ENCODE measurements around the gene EFNA2. TPM values are rescaled to one million over a fixed set of nuclear protein-coding genes. Genes with fewer than 3 reads are reported as not detected.
A peak's percentile ranks its signal among the peaks of the same experiment; 100 is the strongest.

Gene EFNA2
- total and polyA plus RNA-seq, 2 experiments from 2014 or later, result 2.7 to 10.3 TPM

GRCh38 chr19:1261798-1262622, 23.7 kb upstream of the EFNA2 start:
- peak overlapping the region; percentile 94 for H3K27ac Mint-ChIP-seq
- peaks cover 60% of the 10 kb centered on the region for H3K4me1 Mint-ChIP-seq
- Histone ChIP-seq H3F3A (replicated peaks; ENCODE audit: low read depth) (peaks cover 60% of the 10 kb centered on the region), H2AFZ (no peak overlapping the region), H3K4me2 (peak overlapping the region; percentile 100), H3K36me3 (ENCODE audit: insufficient read depth) (no peaks in the 10 kb centered on the region), H3K79me2 (replicated peaks; ENCODE audit: insufficient read depth) (peaks cover 14% of the 10 kb centered on the region), H3K9me2 (ENCODE audit: insufficient read depth) (no peaks in the 10 kb centered on the region), H3K27ac (ENCODE audit: low read depth) (peak overlapping the region; percentile 92; the same call in 1 of the 2 replicates), H3K4me3 (peak overlapping the region; percentile 95), H3K4me1 (ENCODE audit: insufficient read depth) (peaks cover 61% of the 10 kb centered on the region), H4K20me1 (replicated peaks; ENCODE audit: insufficient read depth) (peaks cover 14% of the 10 kb centered on the region), H3K27me3 (ENCODE audit: insufficient read depth) (no peaks in the 10 kb centered on the region)
- H3K36me3 Mint-ChIP-seq (ENCODE audit: low read depth), result peaks cover 29% of the 10 kb centered on the region
- H3K4me3 Mint-ChIP-seq, result peak overlapping the region; percentile 92
- ATAC-seq (peak; percentile 0; the same call in 2 of the 3 replicates), DNase-seq (ENCODE audit: low spot score) (no peak)
- TF ChIP-seq POLR2AphosphoS5 (IDR thresholded peaks at IDR 0.05; ENCODE audit: low read depth) (no peak), EZH2 (IDR thresholded peaks at IDR 0.05; ENCODE audit: low read depth, unreplicated experiment) (no peak), CREB1 (CRISPR knock-in tag; IDR thresholded peaks at IDR 0.05; ENCODE audit: low read depth) (no peak), EZH2phosphoT487 (IDR thresholded peaks at IDR 0.05; ENCODE audit: unreplicated experiment) (no peak), ZNF114 (CRISPR knock-in tag; IDR thresholded peaks at IDR 0.05) (no peak), ETS1 (IDR thresholded peaks at IDR 0.05) (no peak), REST (IDR thresholded peaks at IDR 0.05; ENCODE audit: unreplicated experiment) (no peak), STAT1 (IDR thresholded peaks at IDR 0.05; ENCODE audit: unreplicated experiment) (no peak), JUNB (IDR thresholded peaks at IDR 0.05; ENCODE audit: unreplicated experiment) (no peak), NANOG (IDR thresholded peaks at IDR 0.05; ENCODE audit: borderline replicate concordance) (no peak), ZNF331 (CRISPR knock-in tag; IDR thresholded peaks at IDR 0.05; ENCODE audit: low read depth) (no peak)
- TF ChIP-seq, protein P1, sequence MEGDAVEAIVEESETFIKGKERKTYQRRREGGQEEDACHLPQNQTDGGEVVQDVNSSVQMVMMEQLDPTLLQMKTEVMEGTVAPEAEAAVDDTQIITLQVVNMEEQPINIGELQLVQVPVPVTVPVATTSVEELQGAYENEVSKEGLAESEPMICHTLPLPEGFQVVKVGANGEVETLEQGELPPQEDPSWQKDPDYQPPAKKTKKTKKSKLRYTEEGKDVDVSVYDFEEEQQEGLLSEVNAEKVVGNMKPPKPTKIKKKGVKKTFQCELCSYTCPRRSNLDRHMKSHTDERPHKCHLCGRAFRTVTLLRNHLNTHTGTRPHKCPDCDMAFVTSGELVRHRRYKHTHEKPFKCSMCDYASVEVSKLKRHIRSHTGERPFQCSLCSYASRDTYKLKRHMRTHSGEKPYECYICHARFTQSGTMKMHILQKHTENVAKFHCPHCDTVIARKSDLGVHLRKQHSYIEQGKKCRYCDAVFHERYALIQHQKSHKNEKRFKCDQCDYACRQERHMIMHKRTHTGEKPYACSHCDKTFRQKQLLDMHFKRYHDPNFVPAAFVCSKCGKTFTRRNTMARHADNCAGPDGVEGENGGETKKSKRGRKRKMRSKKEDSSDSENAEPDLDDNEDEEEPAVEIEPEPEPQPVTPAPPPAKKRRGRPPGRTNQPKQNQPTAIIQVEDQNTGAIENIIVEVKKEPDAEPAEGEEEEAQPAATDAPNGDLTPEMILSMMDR (conservative IDR thresholded peaks at IDR 0.05; ENCODE audit: low read depth in 2 of 2), result no peak
- TF ChIP-seq, protein P2, sequence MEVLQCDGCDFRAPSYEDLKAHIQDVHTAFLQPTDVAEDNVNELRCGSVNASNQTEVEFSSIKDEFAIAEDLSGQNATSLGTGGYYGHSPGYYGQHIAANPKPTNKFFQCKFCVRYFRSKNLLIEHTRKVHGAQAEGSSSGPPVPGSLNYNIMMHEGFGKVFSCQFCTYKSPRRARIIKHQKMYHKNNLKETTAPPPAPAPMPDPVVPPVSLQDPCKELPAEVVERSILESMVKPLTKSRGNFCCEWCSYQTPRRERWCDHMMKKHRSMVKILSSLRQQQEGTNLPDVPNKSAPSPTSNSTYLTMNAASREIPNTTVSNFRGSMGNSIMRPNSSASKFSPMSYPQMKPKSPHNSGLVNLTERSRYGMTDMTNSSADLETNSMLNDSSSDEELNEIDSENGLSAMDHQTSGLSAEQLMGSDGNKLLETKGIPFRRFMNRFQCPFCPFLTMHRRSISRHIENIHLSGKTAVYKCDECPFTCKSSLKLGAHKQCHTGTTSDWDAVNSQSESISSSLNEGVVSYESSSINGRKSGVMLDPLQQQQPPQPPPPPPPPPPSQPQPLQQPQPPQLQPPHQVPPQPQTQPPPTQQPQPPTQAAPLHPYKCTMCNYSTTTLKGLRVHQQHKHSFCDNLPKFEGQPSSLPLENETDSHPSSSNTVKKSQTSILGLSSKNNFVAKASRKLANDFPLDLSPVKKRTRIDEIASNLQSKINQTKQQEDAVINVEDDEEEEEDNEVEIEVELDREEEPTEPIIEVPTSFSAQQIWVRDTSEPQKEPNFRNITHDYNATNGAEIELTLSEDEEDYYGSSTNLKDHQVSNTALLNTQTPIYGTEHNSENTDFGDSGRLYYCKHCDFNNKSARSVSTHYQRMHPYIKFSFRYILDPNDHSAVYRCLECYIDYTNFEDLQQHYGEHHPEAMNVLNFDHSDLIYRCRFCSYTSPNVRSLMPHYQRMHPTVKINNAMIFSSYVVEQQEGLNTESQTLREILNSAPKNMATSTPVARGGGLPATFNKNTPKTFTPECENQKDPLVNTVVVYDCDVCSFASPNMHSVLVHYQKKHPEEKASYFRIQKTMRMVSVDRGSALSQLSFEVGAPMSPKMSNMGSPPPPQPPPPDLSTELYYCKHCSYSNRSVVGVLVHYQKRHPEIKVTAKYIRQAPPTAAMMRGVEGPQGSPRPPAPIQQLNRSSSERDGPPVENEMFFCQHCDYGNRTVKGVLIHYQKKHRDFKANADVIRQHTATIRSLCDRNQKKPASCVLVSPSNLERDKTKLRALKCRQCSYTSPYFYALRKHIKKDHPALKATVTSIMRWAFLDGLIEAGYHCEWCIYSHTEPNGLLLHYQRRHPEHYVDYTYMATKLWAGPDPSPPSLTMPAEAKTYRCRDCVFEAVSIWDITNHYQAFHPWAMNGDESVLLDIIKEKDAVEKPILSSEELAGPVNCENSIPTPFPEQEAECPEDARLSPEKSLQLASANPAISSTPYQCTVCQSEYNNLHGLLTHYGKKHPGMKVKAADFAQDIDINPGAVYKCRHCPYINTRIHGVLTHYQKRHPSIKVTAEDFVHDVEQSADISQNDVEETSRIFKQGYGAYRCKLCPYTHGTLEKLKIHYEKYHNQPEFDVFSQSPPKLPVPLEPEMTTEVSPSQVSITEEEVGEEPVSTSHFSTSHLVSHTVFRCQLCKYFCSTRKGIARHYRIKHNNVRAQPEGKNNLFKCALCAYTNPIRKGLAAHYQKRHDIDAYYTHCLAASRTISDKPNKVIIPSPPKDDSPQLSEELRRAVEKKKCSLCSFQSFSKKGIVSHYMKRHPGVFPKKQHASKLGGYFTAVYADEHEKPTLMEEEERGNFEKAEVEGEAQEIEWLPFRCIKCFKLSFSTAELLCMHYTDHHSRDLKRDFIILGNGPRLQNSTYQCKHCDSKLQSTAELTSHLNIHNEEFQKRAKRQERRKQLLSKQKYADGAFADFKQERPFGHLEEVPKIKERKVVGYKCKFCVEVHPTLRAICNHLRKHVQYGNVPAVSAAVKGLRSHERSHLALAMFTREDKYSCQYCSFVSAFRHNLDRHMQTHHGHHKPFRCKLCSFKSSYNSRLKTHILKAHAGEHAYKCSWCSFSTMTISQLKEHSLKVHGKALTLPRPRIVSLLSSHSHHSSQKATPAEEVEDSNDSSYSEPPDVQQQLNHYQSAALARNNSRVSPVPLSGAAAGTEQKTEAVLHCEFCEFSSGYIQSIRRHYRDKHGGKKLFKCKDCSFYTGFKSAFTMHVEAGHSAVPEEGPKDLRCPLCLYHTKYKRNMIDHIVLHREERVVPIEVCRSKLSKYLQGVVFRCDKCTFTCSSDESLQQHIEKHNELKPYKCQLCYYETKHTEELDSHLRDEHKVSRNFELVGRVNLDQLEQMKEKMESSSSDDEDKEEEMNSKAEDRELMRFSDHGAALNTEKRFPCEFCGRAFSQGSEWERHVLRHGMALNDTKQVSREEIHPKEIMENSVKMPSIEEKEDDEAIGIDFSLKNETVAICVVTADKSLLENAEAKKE (CRISPR knock-in tag; IDR thresholded peaks at IDR 0.05), result no peak
- H3K27me3 Mint-ChIP-seq (ENCODE audit: insufficient read depth, low read depth, poor library complexity), result peaks cover 38% of the 10 kb centered on the region
- no peaks in the 10 kb centered on the region; the same call in 1 of the 3 replicates for H3K9me3 Mint-ChIP-seq

Measured in GM23338 (cell line).